ENCODE data around the gene KLF9. TPM values are rescaled to one million over a fixed set of nuclear protein-coding genes. Genes with fewer than 3 reads are reported as not detected.

Gene KLF9
- total and polyA plus RNA-seq, 4 donors, result 2.2 to 77.0 (median 16.7) TPM

DNA sequence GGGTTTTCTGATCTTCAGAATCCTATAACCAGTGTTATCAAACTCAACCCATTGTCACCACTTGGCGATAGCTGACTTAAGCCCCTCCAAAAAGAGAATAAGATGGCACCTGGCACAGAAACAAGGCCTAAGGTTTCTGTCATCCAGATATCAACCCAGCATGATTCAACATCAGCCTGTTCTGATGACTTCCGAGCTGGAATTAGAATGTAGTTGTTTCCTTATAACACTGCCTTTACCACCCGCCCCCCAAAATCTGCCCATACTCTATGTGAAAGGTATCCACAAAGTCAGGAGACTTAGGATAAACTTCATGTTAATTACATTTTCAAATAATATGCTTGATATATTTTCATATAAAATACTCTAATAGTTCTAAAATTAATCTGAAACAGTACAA, 5.2 kb downstream of the KLF9 start:
- TF ChIP-seq YY1 (IDR thresholded peaks at IDR 0.05), result no peak
- TF ChIP-seq ZBTB33 (IDR thresholded peaks at IDR 0.05), result no peak
- TF ChIP-seq HNF4G (IDR thresholded peaks at IDR 0.05), result no peak
- TF ChIP-seq JUND (IDR thresholded peaks at IDR 0.05), result no peak
- TF ChIP-seq, protein P1, sequence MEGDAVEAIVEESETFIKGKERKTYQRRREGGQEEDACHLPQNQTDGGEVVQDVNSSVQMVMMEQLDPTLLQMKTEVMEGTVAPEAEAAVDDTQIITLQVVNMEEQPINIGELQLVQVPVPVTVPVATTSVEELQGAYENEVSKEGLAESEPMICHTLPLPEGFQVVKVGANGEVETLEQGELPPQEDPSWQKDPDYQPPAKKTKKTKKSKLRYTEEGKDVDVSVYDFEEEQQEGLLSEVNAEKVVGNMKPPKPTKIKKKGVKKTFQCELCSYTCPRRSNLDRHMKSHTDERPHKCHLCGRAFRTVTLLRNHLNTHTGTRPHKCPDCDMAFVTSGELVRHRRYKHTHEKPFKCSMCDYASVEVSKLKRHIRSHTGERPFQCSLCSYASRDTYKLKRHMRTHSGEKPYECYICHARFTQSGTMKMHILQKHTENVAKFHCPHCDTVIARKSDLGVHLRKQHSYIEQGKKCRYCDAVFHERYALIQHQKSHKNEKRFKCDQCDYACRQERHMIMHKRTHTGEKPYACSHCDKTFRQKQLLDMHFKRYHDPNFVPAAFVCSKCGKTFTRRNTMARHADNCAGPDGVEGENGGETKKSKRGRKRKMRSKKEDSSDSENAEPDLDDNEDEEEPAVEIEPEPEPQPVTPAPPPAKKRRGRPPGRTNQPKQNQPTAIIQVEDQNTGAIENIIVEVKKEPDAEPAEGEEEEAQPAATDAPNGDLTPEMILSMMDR (IDR thresholded peaks at IDR 0.05; ENCODE audit: low read depth, low read length, missing input control), result no peak
- no peak for TF ChIP-seq NR2F2 (IDR thresholded peaks at IDR 0.05)
- no peak for TF ChIP-seq FOXA1 (IDR thresholded peaks at IDR 0.05)
- no peak for TF ChIP-seq RAD21 (IDR thresholded peaks at IDR 0.05)
- TF ChIP-seq HNF4A (conservative IDR thresholded peaks at IDR 0.05), result no peak
- TF ChIP-seq TAF1 (conservative IDR thresholded peaks at IDR 0.05), result no peak
- no peak for TF ChIP-seq REST (IDR thresholded peaks at IDR 0.05)
- TF ChIP-seq, protein P2, sequence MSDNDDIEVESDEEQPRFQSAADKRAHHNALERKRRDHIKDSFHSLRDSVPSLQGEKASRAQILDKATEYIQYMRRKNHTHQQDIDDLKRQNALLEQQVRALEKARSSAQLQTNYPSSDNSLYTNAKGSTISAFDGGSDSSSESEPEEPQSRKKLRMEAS (IDR thresholded peaks at IDR 0.05), result no peak
- TF ChIP-seq, protein P3, sequence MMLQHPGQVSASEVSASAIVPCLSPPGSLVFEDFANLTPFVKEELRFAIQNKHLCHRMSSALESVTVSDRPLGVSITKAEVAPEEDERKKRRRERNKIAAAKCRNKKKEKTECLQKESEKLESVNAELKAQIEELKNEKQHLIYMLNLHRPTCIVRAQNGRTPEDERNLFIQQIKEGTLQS (IDR thresholded peaks at IDR 0.05), result no peak
- TF ChIP-seq GABPA (IDR thresholded peaks at IDR 0.05 in 1 of 2, conservative IDR thresholded peaks at IDR 0.05 in 1 of 2), result no peak
- no peak for TF ChIP-seq EGR1 (IDR thresholded peaks at IDR 0.05; ENCODE audit: low read depth in 2 of 2)
- H3K36me3 ChIP-seq (ENCODE audit: control insufficient read depth in 4 of 4, insufficient read depth in 3 of 4, low read depth in 1 of 4, low read length in 3 of 4), result peaks cover 0 to 5% (median 0%) of the 10 kb centered on the region in 4 donors
- peak overlapping the region in 1 of 2 donors; percentile 99 for H3K9ac ChIP-seq (ENCODE audit: low read depth in 1 of 2, low read length in 2 of 2)
- H3K4me3 ChIP-seq (ENCODE audit: low read depth in 1 of 3, low read length in 3 of 3), result peak overlapping the region in 1 of 3 donors; percentile 9
- no peak overlapping the region for H3K27ac ChIP-seq (ENCODE audit: low read depth in 1 of 2, low read length in 2 of 2)
- H3K4me1 ChIP-seq (ENCODE audit: control insufficient read depth in 4 of 4, insufficient read depth in 4 of 4, low read length in 3 of 4), result peaks cover 14 to 61% (median 31%) of the 10 kb centered on the region in 4 donors
- H3K9me3 ChIP-seq (ENCODE audit: control insufficient read depth in 4 of 4, low read length in 3 of 4), result no peaks in the 10 kb centered on the region
- DNase-seq (ENCODE audit: low spot score), result no peak
- 69% methylated on average over 3 of the region's 3 CpGs for WGBS
- no peaks in the 10 kb centered on the region for H3K27me3 ChIP-seq (ENCODE audit: control insufficient read depth in 4 of 4, insufficient read depth in 4 of 4, low read length in 3 of 4)

Measured in liver (tissue), 9 donors.